CD4-positive, alpha-beta T cell (primary cell): ENCODE measurements around the gene ZC3H7A. TPM values are rescaled to one million over a fixed set of nuclear protein-coding genes. Genes with fewer than 3 reads are reported as not detected.
A peak's percentile ranks its signal among the peaks of the same experiment; 100 is the strongest.

Experiments used
- ATAC-seq: fragments of 200-7000 bp; cut with Tn5 transposase; one replicate; pipeline ENCODE4 v1.10.0; 2022; ENCODE audit warnings: mild to moderate bottlenecking; ENCODE audit not compliant: poor library complexity
- CTCF ChIA-PET: fragments of 350-600 bp; sonication (Branson Sonifier 250); formaldehyde crosslinking; loops from one replicate; lab custom pipeline; 2021; ENCODE audit warnings: antibody characterized with exemption, inconsistent platforms; lab: Charles Lee
- POLR2A ChIA-PET: fragments of 350-600 bp; sonication (Branson Sonifier 250); formaldehyde crosslinking; loops from one replicate; lab custom pipeline; 2021; ENCODE audit warnings: antibody characterized with exemption, inconsistent platforms; lab: Charles Lee
- DNase-seq, 14 experiments: peaks; one replicate each; pipeline ENCODE4 v3.0.0-alpha.2; 2013 to 2020; ENCODE audit warnings: mixed read lengths in 2 of 14
- H3K27ac ChIP-seq, 2 donors: one replicate each; pipeline versions ENCODE4 v1.5.1 to v1.7.0; 2013; ENCODE audit warnings: low read length in 2 of 2, low read depth in 1 of 2, mild to moderate bottlenecking in 1 of 2
- H3K27me3 ChIP-seq, 2 experiments: 1 replicate in 1 of 2; 2 replicates in 1 of 2; pipeline versions ENCODE4 v1.6.1 to v1.7.0; 2013; ENCODE audit warnings: low read length in 2 of 2, control low read depth in 1 of 2, mild to moderate bottlenecking in 1 of 2, moderate library complexity in 1 of 2; ENCODE audit not compliant: insufficient read depth in 2 of 2, control insufficient read depth in 1 of 2
- H3K36me3 ChIP-seq: one replicate; pipeline ENCODE4 v1.6.1; 2013; ENCODE audit warnings: low read length, control low read depth; ENCODE audit not compliant: insufficient read depth
- H3K4me1 ChIP-seq: one replicate; pipeline ENCODE4 v1.6.1; 2013; ENCODE audit warnings: low read length, control low read depth; ENCODE audit not compliant: insufficient read depth
- H3K4me3 ChIP-seq: one replicate; pipeline ENCODE4 v1.5.1; 2013; ENCODE audit warnings: mild to moderate bottlenecking, low read length, moderate library complexity
- H3K9me3 ChIP-seq, 2 experiments: 1 replicate in 1 of 2; 2 replicates in 1 of 2; pipeline versions ENCODE4 v1.6.1 to v1.7.0; 2013; ENCODE audit warnings: low read length in 2 of 2, mild to moderate bottlenecking in 2 of 2, control low read depth in 1 of 2, moderate library complexity in 1 of 2; ENCODE audit not compliant: control insufficient read depth in 1 of 2, insufficient read depth in 1 of 2
- H3K27ac Mint-ChIP-seq: one replicate; pipeline ENCODE4 v1.8.0; 2020; ENCODE audit warnings: mixed read lengths
- H3K27me3 Mint-ChIP-seq: one replicate; pipeline ENCODE4 v1.8.0; 2021; ENCODE audit warnings: mixed read lengths
- H3K36me3 Mint-ChIP-seq: one replicate; pipeline ENCODE4 v1.8.0; 2021; ENCODE audit warnings: low read depth, mixed read lengths
- H3K4me1 Mint-ChIP-seq: one replicate; pipeline ENCODE4 v1.8.0; 2021; ENCODE audit warnings: low read depth, mixed read lengths
- H3K4me3 Mint-ChIP-seq: one replicate; pipeline ENCODE4 v1.8.0; 2020; ENCODE audit warnings: mild to moderate bottlenecking, mixed read lengths
- H3K9me3 Mint-ChIP-seq: one replicate; pipeline ENCODE4 v1.8.0; 2020; ENCODE audit warnings: mixed read lengths
- CTCF ChIP-seq: fragments of 200-600 bp; IDR thresholded peaks from one replicate; pipeline ENCODE4 v1.8.0; 2022; ENCODE audit warnings: antibody characterized with exemption, mild to moderate bottlenecking
- intact Hi-C, 2 experiments: fragments of 100-400 bp; cut with DNase I in 1 of 2; cut with micrococcal nuclease in 1 of 2; formaldehyde crosslinking; loops; one replicate each; pipeline versions ENCODE4 v1.15.1 to v1.9.0; 2023 to 2025; cut with DNase I, micrococcal nuclease
- total RNA-seq, 174 experiments: library from RNA in 2 of 174; stranded (reverse) in 2 of 174; gene quantifications; one replicate each; pipeline ENCODE4 v1.2.3 and lab custom pipeline; 2021 to 2026

ZC3H7A gene
- total RNA-seq, 2 experiments from 2014 or later: 131 to 143 TPM

GRCh38 chr16:11750056-11750455 lies 47.0 kb downstream of the ZC3H7A start:
- ChIA-PET CTCF (no interaction called here), POLR2A (no interaction called here)
- Mint-ChIP-seq H3K27ac (no peak overlapping the region), H3K4me3 (no peak overlapping the region), H3K9me3 (no peaks in the 10 kb centered on the region), H3K27me3 (no peaks in the 10 kb centered on the region), H3K36me3 (peaks cover 59% of the 10 kb centered on the region), H3K4me1 (peaks cover 4% of the 10 kb centered on the region)
- Histone ChIP-seq H3K27me3 (no peaks in the 10 kb centered on the region), H3K9me3 (no peaks in the 10 kb centered on the region), H3K4me1 (no peaks in the 10 kb centered on the region), H3K27ac (no peak overlapping the region), H3K4me3 (no peak overlapping the region), H3K36me3 (peaks cover 45% of the 10 kb centered on the region)
- ATAC-seq (no peak), DNase-seq (no peak)
- intact Hi-C loops: no loop called here
- TF ChIP-seq CTCF: no peak

DNA sequence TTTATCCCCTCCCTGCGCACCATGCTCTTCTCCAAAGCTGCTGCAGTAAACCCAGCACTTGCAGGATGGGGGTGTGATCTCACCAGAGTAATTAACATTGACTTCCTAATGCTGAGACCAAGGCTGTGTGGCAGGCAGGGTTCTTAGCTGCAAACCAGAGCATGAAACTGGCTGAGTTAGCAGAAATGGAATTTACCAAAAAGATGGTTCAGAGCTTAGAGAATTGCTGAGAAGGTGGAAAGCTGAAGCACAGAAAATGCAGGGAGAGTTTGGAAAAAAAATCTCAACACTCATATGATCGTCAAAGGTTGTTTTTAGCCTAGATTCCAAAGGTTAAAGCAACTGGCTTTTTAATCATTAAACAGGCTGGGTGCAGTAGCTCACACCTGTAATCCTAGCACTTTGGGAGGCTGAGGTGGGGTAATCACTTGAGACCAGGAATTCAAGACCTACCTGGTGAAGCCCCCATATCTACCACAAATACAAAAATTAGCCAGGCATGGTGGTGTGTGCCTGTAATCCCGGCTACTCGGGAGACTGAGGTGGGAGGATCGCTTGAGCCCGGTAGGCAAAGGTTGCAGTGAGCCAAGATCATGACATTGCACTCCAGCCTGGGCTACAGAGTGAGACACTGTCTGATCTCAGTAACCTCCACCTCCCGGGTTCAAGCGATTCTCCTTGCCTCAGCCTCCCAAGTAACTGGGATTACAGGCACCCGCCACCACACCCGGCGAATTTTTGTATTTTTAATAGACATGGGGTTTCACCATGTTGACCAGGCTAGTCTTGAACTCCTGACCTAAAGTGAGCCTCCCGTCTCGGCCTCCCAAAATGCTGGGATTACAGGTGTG lies 48.4 kb downstream of the ZC3H7A start:
- Mint-ChIP-seq H3K27me3 (no peaks in the 10 kb centered on the region), H3K27ac (peak overlapping the region; percentile 65), H3K9me3 (no peaks in the 10 kb centered on the region), H3K36me3 (peaks cover 52% of the 10 kb centered on the region), H3K4me3 (no peak overlapping the region), H3K4me1 (peaks cover 11% of the 10 kb centered on the region)
- no peak overlapping the region for H3K4me3 ChIP-seq
- no peak for DNase-seq
- intact Hi-C loops: loop anchor here in 1 of 2 experiments (2.0 kb wide), 1 partner anchor 34 kb away; no protein-coding TSS in a partner anchor
- ChIA-PET POLR2A (no interaction called here), CTCF (interaction anchor here (1.5 kb wide), 1 partner anchor 9 kb away, joined by 3 read pairs; no protein-coding TSS in a partner anchor)
- peaks cover 37% of the 10 kb centered on the region for H3K36me3 ChIP-seq
- no peaks in the 10 kb centered on the region for H3K9me3 ChIP-seq
- no peak for TF ChIP-seq CTCF
- no peaks in the 10 kb centered on the region for H3K27me3 ChIP-seq
- peaks cover 5% of the 10 kb centered on the region for H3K4me1 ChIP-seq
- no peak for ATAC-seq
- H3K27ac ChIP-seq: no peak overlapping the region

GRCh38 chr16:11747949-11748403 lies 49.1 kb downstream of the ZC3H7A start:
- no peak overlapping the region for H3K4me3 Mint-ChIP-seq
- peak overlapping the region; percentile 65 for H3K27ac Mint-ChIP-seq
- intact Hi-C loops: loop anchor here in 1 of 2 experiments (2.0 kb wide), 1 partner anchor 35 kb away; no protein-coding TSS in a partner anchor
- CTCF ChIA-PET: interaction anchor here (1.5 kb wide), 1 partner anchor 10 kb away, joined by 3 read pairs; no protein-coding TSS in a partner anchor
- no peaks in the 10 kb centered on the region for H3K9me3 Mint-ChIP-seq
- no peaks in the 10 kb centered on the region for H3K9me3 ChIP-seq
- ATAC-seq (no peak), DNase-seq (no peak)
- POLR2A ChIA-PET: no interaction called here
- H3K4me3 ChIP-seq: no peak overlapping the region
- peaks cover 18% of the 10 kb centered on the region for H3K4me1 Mint-ChIP-seq
- H3K27me3 Mint-ChIP-seq: no peaks in the 10 kb centered on the region
- TF ChIP-seq CTCF: no peak
- H3K27ac ChIP-seq: no peak overlapping the region
- no peaks in the 10 kb centered on the region for H3K27me3 ChIP-seq
- peaks cover 31% of the 10 kb centered on the region for H3K36me3 ChIP-seq
- H3K36me3 Mint-ChIP-seq: peaks cover 51% of the 10 kb centered on the region
- H3K4me1 ChIP-seq: peaks cover 11% of the 10 kb centered on the region
